ENCODE results near the gene DEFB131A. TPM values are rescaled to one million over a fixed set of nuclear protein-coding genes. Genes with fewer than 3 reads are reported as not detected.
"Not testable (repeated sequence)": the region's sequence is repeated elsewhere in the genome, so short reads cannot be mapped to it uniquely, and the experiment has no call there.

The DEFB131A gene
- total RNA-seq, 1 experiment from 2014 or later: not detected

GRCh38 chr4:9425916-9426315 lies 18.3 kb upstream of the DEFB131A start:
- not testable (repeated sequence) for H3K27me3 Mint-ChIP-seq (ENCODE audit: low read depth); H3K23ac ChIP-seq (ENCODE audit: insufficient read length, low read depth, low read length); H2AK5ac ChIP-seq (ENCODE audit: insufficient read length, low read length); H2BK5ac ChIP-seq (ENCODE audit: insufficient read length, low read length); H4K91ac ChIP-seq (ENCODE audit: insufficient read length, low read depth, low read length); DNase-seq; H3K4me1 ChIP-seq (ENCODE audit: insufficient read depth, low read length); H2BK20ac ChIP-seq (ENCODE audit: low read depth, low read length, poor library complexity, severe bottlenecking); H4K8ac ChIP-seq (replicated peaks; ENCODE audit: insufficient read length, low read depth, low read length); H3K9ac ChIP-seq (ENCODE audit: extremely low read depth, insufficient read length, low read length); H3K27me3 ChIP-seq (ENCODE audit: insufficient read depth, low read length); H3K23me2 ChIP-seq (ENCODE audit: insufficient read length, low read depth, low read length, poor library complexity, severe bottlenecking); H3K27ac ChIP-seq (ENCODE audit: insufficient read length, low read depth, low read length); H2BK120ac ChIP-seq (ENCODE audit: low read depth, low read length, poor library complexity, severe bottlenecking); H2AFZ ChIP-seq (ENCODE audit: low read length); H4K20me1 ChIP-seq (ENCODE audit: control insufficient read depth, insufficient read depth, insufficient read length); H3K4me1 Mint-ChIP-seq; H3K4me3 Mint-ChIP-seq; H3K79me1 ChIP-seq (ENCODE audit: insufficient read depth, low read depth, low read length, poor library complexity, severe bottlenecking); H2BK12ac ChIP-seq (ENCODE audit: insufficient read length, low read depth, low read length); H3K36me3 Mint-ChIP-seq (ENCODE audit: insufficient read depth in 1 of 3, low read depth in 3 of 3); H3K9me3 ChIP-seq (ENCODE audit: control insufficient read depth, low read depth, low read length); H3T11ph ChIP-seq (ENCODE audit: low read length); H3K56ac ChIP-seq (ENCODE audit: insufficient read length, low read depth, low read length); H3K18ac ChIP-seq (ENCODE audit: insufficient read length, low read depth, low read length); H3K79me2 ChIP-seq (ENCODE audit: insufficient read depth, low read length); H3K4me2 ChIP-seq (ENCODE audit: insufficient read depth, insufficient read length, low read length); H3K14ac ChIP-seq (ENCODE audit: insufficient read depth, low read length); H3K27ac Mint-ChIP-seq; H3K4ac ChIP-seq (ENCODE audit: low read depth, low read length); H2BK15ac ChIP-seq (ENCODE audit: low read depth, low read length); H4K5ac ChIP-seq (ENCODE audit: insufficient read length, low read depth, low read length)
- WGBS (ENCODE audit: extremely low coverage, insufficient read length, low lambda C conversion rate): no CpG with 5 or more reads among the region's 1 CpG
- H3K9me3 Mint-ChIP-seq: peaks cover 17 to 42% of the 10 kb centered on the region in 2 experiments
